K562 (cell line): ENCODE data around the gene RPS27.

Experiments used
- U2AF2 ChIP-seq: fragments of 200-400 bp; formaldehyde crosslinking; optimal IDR thresholded peaks from 2 replicates; pipeline ENCODE3; 2017; ENCODE audit warnings: low read depth, mild to moderate bottlenecking, low read length
- ZNF274 ChIP-seq: IDR thresholded peaks from 2 replicates; pipeline ENCODE4 v1.6.1; 2011; ENCODE audit warnings: low read depth, mild to moderate bottlenecking, low read length, moderate library complexity, borderline replicate concordance

GRCh38 chr1:153958111-153958960 is 32.2 kb upstream of the RPS27 start, which contains the start of gene CRTC2:
- TF ChIP-seq U2AF2 (no peak), ZNF274 (no peak)
